IMR-90 (cell line): ENCODE data around the gene PRSS2.

Experiments
- CTCF ChIP-seq: conservative IDR thresholded peaks from 2 replicates; pipeline ENCODE4 v1.5.1; 2012; ENCODE audit warnings: mild to moderate bottlenecking, low read depth, low read length, improper control_type of control experiment
- POLR2A ChIP-seq: IDR thresholded peaks from 2 replicates; pipeline ENCODE4 v1.6.1; 2012; ENCODE audit warnings: mild to moderate bottlenecking, low read depth, low read length
- SMC3 ChIP-seq: fragments of 150-350 bp; IDR thresholded peaks from 2 replicates; pipeline ENCODE4 v1.6.1; 2016; ENCODE audit warnings: low read depth, mild to moderate bottlenecking, antibody characterized with exemption, low read length, moderate library complexity

DNA sequence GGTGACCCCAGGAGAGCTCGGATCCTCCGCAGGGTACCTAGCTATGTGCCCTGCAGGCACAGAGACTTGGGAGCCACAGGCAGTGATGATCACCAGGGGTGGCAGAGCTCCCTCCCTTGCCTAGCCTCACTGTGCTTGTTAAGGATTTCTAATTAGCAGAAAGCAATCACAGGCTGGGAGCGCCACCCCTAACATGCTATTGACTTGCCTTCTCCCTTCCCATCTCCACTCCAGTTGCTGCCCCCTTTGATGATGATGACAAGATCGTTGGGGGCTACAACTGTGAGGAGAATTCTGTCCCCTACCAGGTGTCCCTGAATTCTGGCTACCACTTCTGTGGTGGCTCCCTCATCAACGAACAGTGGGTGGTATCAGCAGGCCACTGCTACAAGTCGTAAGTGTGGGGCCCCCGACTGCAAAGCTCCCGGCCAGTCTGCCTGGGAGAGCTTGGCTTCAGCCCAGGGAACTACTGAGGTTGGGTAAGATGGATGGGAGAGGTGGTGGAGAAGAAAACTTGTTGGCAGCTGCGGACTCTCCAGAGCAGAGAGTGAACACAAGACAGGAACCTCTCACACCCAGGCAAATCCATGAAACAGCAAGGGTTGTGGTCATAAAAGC, 20.3 kb upstream of the PRSS2 start:
- TF ChIP-seq CTCF (no peak), POLR2A (no peak), SMC3 (no peak)
